GM20000 (cell line): ENCODE data around the gene SHANK2.

Experiments
- DNase-seq: peaks from one replicate; pipeline ENCODE4 v3.0.0; 2012; ENCODE audit warnings: low spot score
- CTCF ChIP-seq: IDR thresholded peaks from 2 replicates; pipeline ENCODE4 v1.5.1; 2012; ENCODE audit warnings: mild to moderate bottlenecking, control low read depth; ENCODE audit errors: extremely low read depth, missing control alignments

The SHANK2 gene

GRCh38 chr11:71252770-71253730 is 673 bp upstream of the SHANK2 start:
- no peak for TF ChIP-seq CTCF
- DNase-seq = no peak

GRCh38 chr11:71251761-71252268 is 562 bp downstream of the SHANK2 start:
- peak; percentile 78 for DNase-seq
- TF ChIP-seq CTCF = no peak

GRCh38 chr11:71251151-71251721 is 1.1 kb downstream of the SHANK2 start:
- peak; percentile 48 for DNase-seq
- TF ChIP-seq CTCF = no peak

GRCh38 chr11:71250523-71251150 is 1.7 kb downstream of the SHANK2 start:
- no peak for DNase-seq
- TF ChIP-seq CTCF = no peak

- no peak for TF ChIP-seq CTCF
- DNase-seq = no peak
Observed at GRCh38 chr11:71249301-71249700, 3.1 kb downstream of the SHANK2 start.

GRCh38 chr11:71248656-71249055 is 3.7 kb downstream of the SHANK2 start:
- DNase-seq = no peak
- no peak for TF ChIP-seq CTCF

GRCh38 chr11:71248251-71248570 is 4.2 kb downstream of the SHANK2 start:
- no peak for DNase-seq
- no peak for TF ChIP-seq CTCF
